Body of pancreas (tissue), 4 donors: ENCODE results near the gene PSMB7. TPM values are rescaled to one million over a fixed set of nuclear protein-coding genes. Genes with fewer than 3 reads are reported as not detected.

Experiments
- ATAC-seq: fragments of 150-250 bp; one replicate; pipeline ENCODE4 v1.9.1; 2016
- DNase-seq, 4 donors: peaks; one replicate each; pipeline ENCODE4 v3.0.0-alpha.2; 2019
- H3K27ac ChIP-seq, 4 donors: fragments of 200-600 bp; sonication (generic); 1 replicate in 3 of 4; 2 replicates in 1 of 4; pipeline versions ENCODE4 v1.5.1 to v1.6.1; 2016 to 2019; ENCODE audit warnings: mild to moderate bottlenecking in 1 of 4, mixed read lengths in 1 of 4, moderate library complexity in 1 of 4
- H3K27me3 ChIP-seq, 2 donors: fragments of 200-600 bp; sonication (generic); one replicate each; pipeline ENCODE4 v1.6.0; 2016; ENCODE audit warnings: mild to moderate bottlenecking in 1 of 2
- H3K36me3 ChIP-seq, 2 donors: fragments of 200-600 bp; sonication (generic); replicated peaks in 1 of 2; 2 replicates each; pipeline ENCODE4 v1.5.1; 2016; ENCODE audit warnings: low read depth in 2 of 2; ENCODE audit not compliant: insufficient read depth in 1 of 2
- H3K4me1 ChIP-seq: fragments of 200-600 bp; sonication (generic); one replicate; pipeline ENCODE4 v1.6.0; 2016
- H3K4me3 ChIP-seq, 2 donors: fragments of 200-600 bp; sonication (generic); 1 replicate in 1 of 2; 2 replicates in 1 of 2; pipeline ENCODE4 v1.5.1; 2016 to 2019
- H3K9me3 ChIP-seq, 3 donors: fragments of 200-600 bp; sonication (generic); 1 replicate in 2 of 3; 2 replicates in 1 of 3; pipeline ENCODE4 v1.5.1; 2016
- CTCF ChIP-seq, 7 experiments: fragments of 450-650 bp in 4 of 7; fragments of 200-600 bp in 3 of 7; sonication (generic) in 3 of 7; IDR thresholded peaks; one replicate each; pipeline ENCODE4 v1.5.1; 2016 to 2019; ENCODE audit warnings: antibody characterized with exemption in 7 of 7
- POLR2A ChIP-seq, 3 donors: fragments of 450-650 bp; IDR thresholded peaks; one replicate each; pipeline ENCODE4 v1.6.1; 2016; ENCODE audit warnings: antibody characterized with exemption in 3 of 3, mild to moderate bottlenecking in 2 of 3
- WGBS, 2 donors: methylation state at CpG; one replicate each; pipeline ENCODE4 v1.1.5; 2017; 5-methylcytosine and 5-hydroxymethylcytosine counted together
- intact Hi-C: fragments of 100-400 bp; cut with DNase I; formaldehyde crosslinking; loops from one replicate; pipeline ENCODE4 v1.15.1; 2023
- total RNA-seq, 2 donors: library from RNA; depleted of rRNA; stranded (reverse); fragments of >200 nt; gene quantifications; one replicate each; pipeline ENCODE4 v1.1.0, GENCODE V29; 2016

PSMB7 gene
- total RNA-seq, 2 donors from 2014 or later, result 31.6 to 93.9 TPM

- Histone ChIP-seq H3K27me3 (no peaks in the 10 kb centered on the region), H3K27ac (no peak overlapping the region), H3K9me3 (no peaks in the 10 kb centered on the region), H3K4me3 (no peak overlapping the region), H3K4me1 (peaks cover 8% of the 10 kb centered on the region), H3K36me3 (no peaks in the 10 kb centered on the region)
- WGBS, 2 donors, result 80 to 83% methylated on average over 3 of the region's 3 CpGs
- ATAC-seq (no peak), DNase-seq (no peak)
- intact Hi-C loops, result no loop called here
- TF ChIP-seq CTCF (IDR thresholded peaks at IDR 0.05) (no peak), POLR2A (IDR thresholded peaks at IDR 0.05) (no peak)
These were observed 28.9 kb upstream of the PSMB7 start for GRCh38 chr9:124444166-124444565.

- H3K9me3 ChIP-seq, result peaks cover 0 to 4% (median 0%) of the 10 kb centered on the region in 3 donors
- no peaks in the 10 kb centered on the region for H3K36me3 ChIP-seq
- H3K27me3 ChIP-seq, result no peaks in the 10 kb centered on the region
- no peak for DNase-seq
- WGBS, 2 donors, result 43 to 72% methylated on average over 2 of the region's 2 CpGs
- no peak for TF ChIP-seq POLR2A (IDR thresholded peaks at IDR 0.05)
- intact Hi-C loops, result no loop called here
- no peak for ATAC-seq
- H3K4me1 ChIP-seq, result peaks cover 8% of the 10 kb centered on the region
- H3K27ac ChIP-seq, result no peak overlapping the region
- H3K4me3 ChIP-seq, result no peak overlapping the region
These were observed 28.4 kb upstream of the PSMB7 start for GRCh38 chr9:124443625-124444024.

- TF ChIP-seq CTCF (IDR thresholded peaks at IDR 0.05), result no peak
- TF ChIP-seq POLR2A (IDR thresholded peaks at IDR 0.05), result no peak
- 74% methylated on average over 3 of the region's 3 CpGs for WGBS, 2 donors
These were observed 27.6 kb upstream of the PSMB7 start for GRCh38 chr9:124442826-124443225.

GRCh38 chr9:124442379-124442778 lies 27.1 kb upstream of the PSMB7 start:
- H3K27me3 ChIP-seq, result no peaks in the 10 kb centered on the region
- intact Hi-C loops, result no loop called here
- H3K9me3 ChIP-seq, result peaks cover 0 to 7% (median 0%) of the 10 kb centered on the region in 3 donors
- DNase-seq, result no peak
- H3K36me3 ChIP-seq, result no peaks in the 10 kb centered on the region
- no peak overlapping the region for H3K4me3 ChIP-seq
- ATAC-seq, result no peak
- no peak overlapping the region for H3K27ac ChIP-seq
- no peaks in the 10 kb centered on the region for H3K4me1 ChIP-seq
- no peak for TF ChIP-seq POLR2A (IDR thresholded peaks at IDR 0.05)
- no peak for TF ChIP-seq CTCF (IDR thresholded peaks at IDR 0.05)

More at GRCh38 chr9:124442826-124443225, 27.6 kb upstream of the PSMB7 start:
- intact Hi-C loops, result no loop called here
- no peaks in the 10 kb centered on the region for H3K27me3 ChIP-seq
- no peaks in the 10 kb centered on the region for H3K36me3 ChIP-seq
- DNase-seq (no peak), ATAC-seq (no peak)
- H3K9me3 ChIP-seq, result peaks cover 0 to 7% (median 0%) of the 10 kb centered on the region in 3 donors
- peaks cover 3% of the 10 kb centered on the region for H3K4me1 ChIP-seq
- no peak overlapping the region for H3K27ac ChIP-seq
- no peak overlapping the region for H3K4me3 ChIP-seq

- Histone ChIP-seq H3K27me3 (no peaks in the 10 kb centered on the region), H3K36me3 (no peaks in the 10 kb centered on the region), H3K4me3 (no peak overlapping the region), H3K4me1 (no peaks in the 10 kb centered on the region), H3K27ac (no peak overlapping the region), H3K9me3 (peaks cover 0 to 7% (median 0%) of the 10 kb centered on the region in 3 donors)
- TF ChIP-seq CTCF (IDR thresholded peaks at IDR 0.05), result no peak
- TF ChIP-seq POLR2A (IDR thresholded peaks at IDR 0.05), result no peak
- no peak for ATAC-seq
- WGBS, 2 donors, result 64 to 78% methylated on average over 16 of the region's 16 CpGs
- no peak for DNase-seq
- intact Hi-C loops, result no loop called here
These were observed 26.0 kb upstream of the PSMB7 start for GRCh38 chr9:124441291-124441690.
